OCI-LY3 (cell line): ENCODE data around the gene GRIK1.

Source experiments
- H2AFZ ChIP-seq: fragments of 200-600, 300-600 bp; shearing (Covaris generic); 2 replicates; pipeline ENCODE4 v1.6.0; 2014; ENCODE audit warnings: antibody characterized with exemption, low read depth, low read length
- H3K27ac ChIP-seq: fragments of 200-600, 300-600 bp; sonication (generic); 2 replicates; pipeline ENCODE4 v1.5.1; 2014; ENCODE audit warnings: mild to moderate bottlenecking, low read length, moderate library complexity, mixed read lengths
- H3K27me3 ChIP-seq: fragments of 200-600, 300-600 bp; sonication (generic); 2 replicates; pipeline ENCODE4 v1.6.1; 2014; ENCODE audit warnings: low read depth, low read length, mixed read lengths
- H3K36me3 ChIP-seq: fragments of 200-600, 300-600 bp; sonication (generic); replicated peaks from 2 replicates; pipeline ENCODE3; 2014; ENCODE audit warnings: low read depth, low read length, mixed read lengths
- H3K4me1 ChIP-seq: fragments of 300-600, 200-600 bp; sonication (generic); 2 replicates; pipeline ENCODE4 v1.6.1; 2014; ENCODE audit warnings: low read length, mixed read lengths
- H3K4me2 ChIP-seq: fragments of 200-600, 300-600 bp; sonication (generic); 2 replicates; pipeline ENCODE4 v1.6.1; 2014; ENCODE audit warnings: low read length, mixed read lengths
- H3K4me3 ChIP-seq: fragments of 300-600, 200-600 bp; sonication (generic); 2 replicates; pipeline ENCODE4 v1.5.1; 2014; ENCODE audit warnings: antibody characterized with exemption, mild to moderate bottlenecking, low read length, moderate library complexity
- H3K79me2 ChIP-seq: fragments of 300-600, 200-600 bp; shearing (Covaris generic); 2 replicates; pipeline ENCODE4 v1.6.1; 2014; ENCODE audit warnings: mild to moderate bottlenecking, low read length, mixed read lengths
- H3K9ac ChIP-seq: fragments of 300-600, 200-600 bp; shearing (Covaris generic); 2 replicates; pipeline ENCODE4 v1.6.0; 2014; ENCODE audit warnings: mild to moderate bottlenecking, low read length, moderate library complexity
- H3K9me3 ChIP-seq: fragments of 200-600, 300-600 bp; shearing (Covaris generic); 2 replicates; pipeline ENCODE4 v1.6.1; 2014; ENCODE audit warnings: low read length, mixed read lengths; ENCODE audit not compliant: insufficient read depth
- H4K20me1 ChIP-seq: fragments of 200-600, 300-600 bp; sonication (generic); 2 replicates; pipeline ENCODE4 v1.6.1; 2016; ENCODE audit warnings: low read length, mixed read lengths; ENCODE audit not compliant: insufficient read depth
- EZH2phosphoT487 ChIP-seq: fragments of 200-600 bp; shearing (Covaris generic); IDR thresholded peaks from 2 replicates; pipeline ENCODE4 v1.6.1; 2018; ENCODE audit warnings: antibody characterized with exemption, mixed run types, low read depth
- TF ChIP-seq, protein P1 (sequence below): fragments of 200-600, 300-600 bp; sonication (generic); IDR thresholded peaks from 2 replicates; pipeline ENCODE4 v1.5.1; 2014; ENCODE audit warnings: antibody characterized with exemption, low read length, low read depth

The GRIK1 gene

DNA sequence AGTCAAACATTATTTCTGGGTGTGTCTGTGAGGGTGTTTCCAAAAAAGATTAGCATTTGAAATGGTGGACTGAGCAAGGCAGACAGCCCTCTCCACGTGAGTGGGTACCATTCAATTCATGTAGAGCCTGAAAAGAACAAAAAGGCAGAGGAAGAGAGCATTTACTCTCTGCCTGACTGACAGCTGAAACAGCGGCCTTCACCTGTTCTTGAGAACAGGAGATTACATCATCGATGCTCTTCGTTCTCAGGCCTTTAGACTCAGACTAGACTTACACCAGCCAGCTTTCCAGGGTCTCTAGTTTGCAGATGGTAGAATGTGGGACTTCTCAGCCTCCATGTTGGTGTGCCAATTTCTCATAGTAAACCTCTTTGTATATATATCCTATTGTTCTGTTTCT lies 338.7 kb downstream of the GRIK1 start:
- TF ChIP-seq EZH2phosphoT487, result no peak
- TF ChIP-seq, protein P1, sequence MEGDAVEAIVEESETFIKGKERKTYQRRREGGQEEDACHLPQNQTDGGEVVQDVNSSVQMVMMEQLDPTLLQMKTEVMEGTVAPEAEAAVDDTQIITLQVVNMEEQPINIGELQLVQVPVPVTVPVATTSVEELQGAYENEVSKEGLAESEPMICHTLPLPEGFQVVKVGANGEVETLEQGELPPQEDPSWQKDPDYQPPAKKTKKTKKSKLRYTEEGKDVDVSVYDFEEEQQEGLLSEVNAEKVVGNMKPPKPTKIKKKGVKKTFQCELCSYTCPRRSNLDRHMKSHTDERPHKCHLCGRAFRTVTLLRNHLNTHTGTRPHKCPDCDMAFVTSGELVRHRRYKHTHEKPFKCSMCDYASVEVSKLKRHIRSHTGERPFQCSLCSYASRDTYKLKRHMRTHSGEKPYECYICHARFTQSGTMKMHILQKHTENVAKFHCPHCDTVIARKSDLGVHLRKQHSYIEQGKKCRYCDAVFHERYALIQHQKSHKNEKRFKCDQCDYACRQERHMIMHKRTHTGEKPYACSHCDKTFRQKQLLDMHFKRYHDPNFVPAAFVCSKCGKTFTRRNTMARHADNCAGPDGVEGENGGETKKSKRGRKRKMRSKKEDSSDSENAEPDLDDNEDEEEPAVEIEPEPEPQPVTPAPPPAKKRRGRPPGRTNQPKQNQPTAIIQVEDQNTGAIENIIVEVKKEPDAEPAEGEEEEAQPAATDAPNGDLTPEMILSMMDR, result no peak
- H3K27ac ChIP-seq, result no peak overlapping the region
- no peaks in the 10 kb centered on the region for H3K9me3 ChIP-seq
- H3K36me3 ChIP-seq, result no peaks in the 10 kb centered on the region
- H3K79me2 ChIP-seq, result no peaks in the 10 kb centered on the region
- H2AFZ ChIP-seq, result no peak overlapping the region
- H3K9ac ChIP-seq, result no peak overlapping the region
- peaks cover 3% of the 10 kb centered on the region; the same call in 1 of the 2 replicates for H3K4me1 ChIP-seq
- H3K4me3 ChIP-seq, result no peak overlapping the region
- no peaks in the 10 kb centered on the region for H4K20me1 ChIP-seq
- H3K27me3 ChIP-seq, result no peaks in the 10 kb centered on the region
- no peak overlapping the region for H3K4me2 ChIP-seq

DNA sequence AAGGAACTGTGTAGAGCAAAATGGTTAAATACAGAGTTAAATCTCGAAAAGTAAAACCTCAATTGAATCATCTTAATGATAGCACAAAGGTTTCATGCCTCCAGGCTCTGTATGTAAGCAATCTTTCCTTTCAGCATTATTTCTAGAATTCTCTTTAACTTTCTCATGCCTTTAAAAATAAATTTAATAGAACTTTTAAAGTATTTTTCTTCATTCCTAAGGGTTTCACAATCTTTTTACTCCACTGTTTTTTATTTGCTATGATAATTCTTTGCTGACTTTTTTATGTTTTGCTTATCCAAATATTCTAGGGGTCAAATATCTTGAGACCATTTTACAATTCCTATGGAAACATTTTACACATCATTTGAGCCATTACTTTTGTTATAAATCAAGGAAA lies 353.1 kb downstream of the GRIK1 start:
- no peaks in the 10 kb centered on the region for H3K27me3 ChIP-seq
- H2AFZ ChIP-seq, result no peak overlapping the region
- H3K9me3 ChIP-seq, result no peaks in the 10 kb centered on the region
- H4K20me1 ChIP-seq, result no peaks in the 10 kb centered on the region
- H3K9ac ChIP-seq, result no peak overlapping the region
- no peaks in the 10 kb centered on the region for H3K79me2 ChIP-seq
- no peaks in the 10 kb centered on the region for H3K36me3 ChIP-seq
- no peak overlapping the region for H3K4me3 ChIP-seq
- H3K4me2 ChIP-seq, result no peak overlapping the region
- no peaks in the 10 kb centered on the region for H3K4me1 ChIP-seq
- no peak for TF ChIP-seq EZH2phosphoT487
- TF ChIP-seq, protein P1, result no peak
- no peak overlapping the region for H3K27ac ChIP-seq

- H3K79me2 ChIP-seq, result no peaks in the 10 kb centered on the region
- no peaks in the 10 kb centered on the region for H3K36me3 ChIP-seq
- H3K9me3 ChIP-seq, result no peaks in the 10 kb centered on the region
- no peak overlapping the region for H3K4me2 ChIP-seq
- no peaks in the 10 kb centered on the region for H4K20me1 ChIP-seq
- H2AFZ ChIP-seq, result no peak overlapping the region
- H3K4me3 ChIP-seq, result no peak overlapping the region
- H3K9ac ChIP-seq, result no peak overlapping the region
- TF ChIP-seq, protein P1, result no peak
- TF ChIP-seq EZH2phosphoT487, result no peak
- no peak overlapping the region for H3K27ac ChIP-seq
- no peaks in the 10 kb centered on the region for H3K4me1 ChIP-seq
- no peaks in the 10 kb centered on the region for H3K27me3 ChIP-seq
Observed at GRCh38 chr21:29585462-29585861, 354.3 kb downstream of the GRIK1 start.

- H3K36me3 ChIP-seq, result no peaks in the 10 kb centered on the region
- no peak overlapping the region for H3K4me2 ChIP-seq
- no peak for TF ChIP-seq EZH2phosphoT487
- TF ChIP-seq, protein P1, result no peak
- H3K4me3 ChIP-seq, result no peak overlapping the region
- H3K9ac ChIP-seq, result no peak overlapping the region
- H4K20me1 ChIP-seq, result no peaks in the 10 kb centered on the region
- H3K27me3 ChIP-seq, result no peaks in the 10 kb centered on the region
- H3K27ac ChIP-seq, result no peak overlapping the region
- no peak overlapping the region for H2AFZ ChIP-seq
- H3K9me3 ChIP-seq, result no peaks in the 10 kb centered on the region
- H3K4me1 ChIP-seq, result no peaks in the 10 kb centered on the region
- H3K79me2 ChIP-seq, result no peaks in the 10 kb centered on the region
Observed at GRCh38 chr21:29583424-29583924, 356.3 kb downstream of the GRIK1 start.
